HG03342 (cell line): Measurements from ENCODE around the gene DMWD.

Source experiments
- ATAC-seq: cut with Tn5 transposase; IDR thresholded peaks from one replicate; pipeline ENCODE4 v1.9.1; 2021; ENCODE audit warnings: mild to moderate bottlenecking, moderate library complexity; ENCODE audit not compliant: unreplicated experiment

The DMWD gene

GRCh38 chr19:45786533-45786894 is 6.1 kb downstream of the DMWD start:
- ATAC-seq = no peak

GRCh38 chr19:45785781-45786532 is 6.7 kb downstream of the DMWD start:
- no peak for ATAC-seq

DNA sequence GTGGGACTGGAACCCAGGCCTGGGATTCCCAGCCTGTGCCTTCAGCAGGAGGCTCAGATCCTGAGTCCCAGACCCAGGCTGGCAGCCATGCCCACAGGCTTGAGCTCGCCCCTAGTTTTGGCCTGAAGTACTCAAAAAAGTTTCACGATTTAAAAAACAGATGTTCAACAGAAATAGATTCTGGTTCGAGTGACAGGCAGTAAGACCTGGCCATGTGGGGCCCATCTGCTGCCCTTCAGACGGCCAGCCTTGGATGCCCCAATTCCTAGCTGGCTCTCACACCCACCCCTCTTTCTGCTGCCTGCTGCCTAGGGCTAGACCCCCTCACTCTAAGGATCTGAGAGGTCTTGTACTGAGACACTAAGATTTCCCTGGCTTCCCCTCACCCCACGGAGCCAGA is 7.5 kb downstream of the DMWD start:
- no peak for ATAC-seq

DNA sequence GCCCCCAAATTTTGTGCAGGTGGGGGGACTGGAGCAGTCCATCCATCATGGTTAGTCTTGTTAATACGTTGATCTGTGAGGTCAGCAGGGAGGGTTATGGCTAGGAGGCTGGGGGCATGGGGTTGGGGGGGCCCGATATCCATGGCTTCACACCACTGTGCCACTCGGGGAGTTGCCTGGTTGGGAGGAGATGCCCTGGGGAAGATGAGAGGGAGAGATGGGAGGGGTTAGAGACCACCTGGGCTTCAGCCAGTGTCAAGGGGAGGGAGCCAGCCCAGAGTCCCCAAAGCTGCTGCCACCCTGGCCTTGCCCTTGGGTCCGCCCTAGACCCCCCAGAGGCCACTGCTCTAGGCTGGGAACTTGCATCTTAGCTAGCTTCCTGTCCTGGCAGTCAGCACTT is 8.5 kb downstream of the DMWD start:
- no peak for ATAC-seq

GRCh38 chr19:45782820-45783785 is 9.5 kb downstream of the DMWD start:
- no peak for ATAC-seq

- no peak for ATAC-seq
These were observed 10.4 kb downstream of the DMWD start, which contains the start of gene DMPK for GRCh38 chr19:45782162-45782691. Gene DMPK (minus strand): TSS chr19:45782490. CDS start chr19:45782352, 138 bp downstream.

DNA sequence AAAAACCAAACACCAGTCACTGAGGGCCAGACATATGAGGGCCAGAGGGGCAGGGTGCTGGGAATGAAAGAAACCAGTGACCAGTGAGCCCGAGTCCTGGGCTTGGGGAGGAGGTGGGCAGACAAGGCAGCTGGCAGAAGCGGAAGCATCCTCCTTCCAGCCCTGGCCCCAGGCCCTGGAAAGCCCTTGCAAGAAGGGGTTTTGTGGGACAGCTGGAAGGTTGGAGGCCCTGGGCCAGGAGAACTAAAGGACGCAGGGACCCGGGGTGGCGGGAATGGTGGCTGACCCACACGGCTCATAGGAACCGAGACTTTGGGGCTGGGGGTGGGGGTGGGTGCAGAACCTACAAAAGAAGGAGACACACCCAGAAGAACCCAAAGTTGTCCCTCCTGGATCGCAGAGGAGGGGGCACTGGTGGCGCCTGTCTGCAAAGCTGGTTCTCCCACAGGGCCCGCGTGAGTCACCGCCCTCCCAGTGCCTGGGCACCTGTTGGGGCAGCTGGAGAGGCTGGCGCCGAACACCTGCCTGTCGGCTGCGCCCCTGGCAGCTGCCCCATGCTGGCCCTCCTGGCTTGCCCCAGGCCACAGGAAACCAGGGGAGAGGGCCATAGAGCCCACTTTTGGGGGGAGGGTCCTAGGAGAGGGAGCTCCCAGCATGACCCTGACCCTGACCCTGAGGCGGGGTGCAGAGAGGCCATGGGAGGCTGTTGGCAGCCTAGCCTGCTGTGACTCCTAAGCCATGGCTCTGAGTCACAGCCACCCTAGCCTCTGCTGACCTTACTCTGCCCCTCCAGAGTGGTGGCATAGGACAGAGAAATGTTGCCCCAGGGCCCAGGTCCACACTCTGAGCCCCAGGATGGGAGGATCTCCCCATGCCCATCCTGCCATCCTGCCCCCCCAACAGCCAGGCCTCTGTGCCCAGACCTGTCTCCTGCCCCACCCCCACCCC is 11.2 kb downstream of the DMWD start:
- ATAC-seq = no peak

GRCh38 chr19:45780448-45781213 is 12.0 kb downstream of the DMWD start:
- no peak for ATAC-seq

DNA sequence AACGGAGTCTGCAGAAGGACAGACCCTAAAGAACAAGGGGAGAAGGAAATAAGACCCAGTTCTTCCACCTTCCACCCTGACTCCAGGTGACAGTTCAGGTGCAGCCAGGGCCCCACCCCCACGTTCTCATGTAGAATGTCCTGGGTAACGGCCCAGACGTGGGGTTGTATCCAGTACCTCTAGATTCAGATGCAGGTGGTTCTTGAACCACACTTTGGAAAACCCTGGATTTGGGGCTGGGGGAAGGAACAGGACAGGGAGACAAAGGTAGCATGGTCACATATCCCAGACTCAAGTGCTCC is 12.5 kb downstream of the DMWD start:
- no peak for ATAC-seq

DNA sequence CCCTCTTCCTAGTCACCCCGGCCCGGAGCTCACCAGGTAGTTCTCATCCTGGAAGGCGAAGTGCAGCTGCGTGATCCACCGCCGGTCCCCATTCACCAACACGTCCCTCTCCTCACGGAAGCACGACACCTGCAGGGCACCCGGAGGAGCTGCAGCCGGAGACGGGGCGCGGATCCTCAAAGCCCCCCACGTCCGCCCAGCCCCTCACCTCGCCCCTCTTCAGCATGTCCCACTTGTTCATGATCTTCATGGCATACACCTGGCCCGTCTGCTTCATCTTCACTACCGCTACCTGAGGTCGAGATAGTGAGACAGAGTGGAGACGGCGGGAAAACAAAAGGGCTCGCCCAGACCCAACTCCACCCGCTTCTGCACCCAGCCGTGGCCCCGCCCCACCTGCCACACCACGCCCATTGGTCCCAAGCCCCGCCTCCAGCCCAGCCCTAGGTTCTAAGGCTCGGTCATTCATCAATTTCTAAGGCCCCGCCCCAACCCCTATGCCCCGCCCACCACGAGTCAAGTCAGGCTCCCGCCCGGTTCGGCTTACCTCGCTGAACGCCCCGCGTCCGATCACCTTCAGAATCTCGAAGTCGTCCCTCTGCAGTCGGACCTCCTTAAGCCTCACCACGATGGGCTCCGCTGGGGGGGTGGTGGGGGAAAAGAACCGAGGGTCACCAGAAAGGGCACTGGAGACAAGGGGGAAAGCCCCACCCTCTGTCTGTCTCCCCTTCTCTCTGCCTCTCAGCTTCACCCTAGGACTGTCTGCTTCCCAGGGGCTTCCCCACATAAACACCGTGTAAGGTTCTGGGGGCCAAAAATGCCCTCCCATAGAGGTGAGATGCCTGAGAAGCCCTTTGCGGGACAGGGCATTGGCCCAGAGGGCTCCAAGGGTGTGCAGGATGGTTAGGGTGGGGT is 13.2 kb downstream of the DMWD start:
- ATAC-seq = peak; percentile 78

DNA sequence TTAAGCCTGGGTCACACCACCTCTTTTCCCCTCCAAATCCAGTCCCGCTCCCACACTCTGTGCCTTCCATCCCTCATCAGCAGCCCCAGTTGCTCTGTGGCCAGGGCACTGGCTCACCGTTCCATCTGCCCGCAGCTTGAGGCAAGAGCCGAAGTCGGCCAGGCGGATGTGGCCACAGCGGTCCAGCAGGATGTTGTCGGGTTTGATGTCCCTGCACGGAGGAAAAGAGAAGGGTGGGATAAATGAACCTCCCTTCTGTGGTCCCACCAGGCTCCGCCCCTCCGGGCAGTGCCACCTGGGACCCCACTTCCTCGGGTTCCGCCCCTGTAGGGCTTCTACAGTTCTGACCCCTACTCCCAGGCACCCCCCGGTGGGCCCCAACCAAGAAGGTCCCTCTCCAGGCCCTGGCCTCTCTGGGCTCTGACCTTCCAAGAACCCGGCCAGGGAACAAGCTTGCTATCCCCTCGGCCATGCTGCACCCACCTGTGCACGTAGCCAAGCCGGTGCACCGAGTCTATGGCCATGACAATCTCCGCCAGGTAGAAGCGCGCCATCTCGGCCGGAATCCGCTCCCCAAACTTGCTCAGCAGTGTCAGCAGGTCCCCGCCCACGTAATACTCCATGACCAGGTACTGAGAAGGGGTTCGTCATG is 14.5 kb downstream of the DMWD start:
- ATAC-seq = no peak

DNA sequence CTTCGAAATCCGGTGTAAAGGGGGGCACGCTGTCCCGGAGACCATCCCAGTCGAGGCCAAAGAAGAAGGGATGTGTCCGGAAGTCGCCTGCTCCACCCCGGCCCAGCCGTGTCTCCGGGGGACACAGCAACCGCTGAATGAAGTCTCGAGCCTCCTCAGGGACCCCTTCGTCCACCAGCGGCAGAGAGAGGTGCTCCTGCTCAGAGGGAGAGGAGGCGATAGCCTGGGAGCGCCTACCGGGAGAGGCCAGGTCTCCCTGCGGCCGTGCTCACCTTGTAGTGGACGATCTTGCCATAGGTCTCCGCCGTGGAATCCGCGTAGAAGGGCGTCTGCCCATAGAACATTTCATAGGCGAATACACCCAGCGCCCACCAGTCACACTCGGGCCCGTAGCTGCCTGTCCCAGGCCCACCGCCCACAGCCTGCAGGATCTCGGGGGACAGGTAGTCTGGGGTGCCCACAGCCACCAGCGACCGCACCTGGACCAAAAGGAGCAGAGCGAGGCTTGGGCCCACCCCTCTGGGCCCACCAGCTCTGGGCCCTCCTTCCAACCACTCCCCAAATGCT is 15.2 kb downstream of the DMWD start:
- ATAC-seq = no peak

GRCh38 chr19:45774765-45775164 is 17.9 kb downstream of the DMWD start:
- ATAC-seq = no peak

GRCh38 chr19:45773384-45773783 is 19.3 kb downstream of the DMWD start:
- no peak for ATAC-seq

GRCh38 chr19:45772912-45773311 is 19.7 kb downstream of the DMWD start:
- ATAC-seq = no peak

GRCh38 chr19:45772130-45772840 is 20.4 kb downstream of the DMWD start:
- ATAC-seq = no peak

DNA sequence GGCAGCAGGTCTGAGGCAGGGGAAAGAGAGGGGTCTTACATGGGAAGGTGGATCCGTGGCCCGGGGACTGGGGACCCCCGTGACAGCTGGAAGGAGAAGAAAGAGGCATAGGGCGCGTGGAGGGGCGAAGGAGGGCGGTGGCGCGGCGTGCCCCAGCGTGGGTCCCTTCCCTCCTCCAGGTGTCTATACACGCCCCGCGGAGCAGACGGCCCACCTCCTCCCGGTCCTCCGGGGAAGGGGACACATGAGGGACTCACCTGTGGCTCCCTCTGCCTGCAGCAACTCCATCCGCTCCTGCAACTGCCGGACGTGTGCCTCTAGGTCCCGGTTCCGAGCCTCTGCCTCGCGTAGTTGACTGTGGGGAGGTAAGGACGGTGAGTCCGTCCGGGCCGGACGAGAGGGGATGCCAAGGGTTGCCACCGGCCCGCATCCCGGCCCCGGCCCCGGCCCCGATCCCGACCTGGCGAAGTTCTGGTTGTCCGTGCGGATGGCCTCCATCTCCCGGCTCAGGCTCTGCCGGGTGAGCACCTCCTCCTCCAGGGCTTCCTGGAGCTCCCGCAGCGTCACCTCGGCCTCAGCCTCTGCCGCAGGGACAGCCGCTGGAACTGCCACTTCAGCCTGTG is 21.2 kb downstream of the DMWD start:
- ATAC-seq = no peak
